ENCODE data around the gene ARRDC4. TPM values are rescaled to one million over a fixed set of nuclear protein-coding genes. Genes with fewer than 3 reads are reported as not detected.
A peak's percentile ranks its signal among the peaks of the same experiment; 100 is the strongest.

The ARRDC4 gene
- 0.37 TPM for total RNA-seq
- polyA plus RNA-seq = under 1 TPM in 3 of 4 donors, not detected in 1; 0.28 to 0.59 (median 0.34) TPM

- H3K27me3 Mint-ChIP-seq = peaks cover 15% of the 10 kb centered on the region
- H3K4me3 Mint-ChIP-seq = peak within 1 kb of the TSS; percentile 88 to 93 (median 91)
- no peaks in the 10 kb centered on the region for H3K36me3 Mint-ChIP-seq
- peaks cover 0 to 3% (median 0%) of the 10 kb centered on the region in 7 donors for H3K9me3 Mint-ChIP-seq
- H3K27ac Mint-ChIP-seq = peak within 1 kb of the TSS in 2 of 3 donors; percentile 76 to 87
- no peaks in the 10 kb centered on the region for H3K27me3 ChIP-seq (ENCODE audit: control insufficient read depth, insufficient read depth, low read length)
- H3K27ac ChIP-seq (ENCODE audit: insufficient read depth, low read length, poor library complexity, severe bottlenecking) = peak within 1 kb of the TSS; percentile 57
- H3K4me3 ChIP-seq (ENCODE audit: low read depth, low read length) = peak within 1 kb of the TSS; percentile 49
- H3K4me1 Mint-ChIP-seq = peaks cover 5 to 27% (median 14%) of the 10 kb centered on the region in 4 donors
- peak; percentile 97 for ATAC-seq (ENCODE audit: low read depth in 2 of 2)
- H3K9me3 ChIP-seq (ENCODE audit: control insufficient read depth in 2 of 2, low read length in 2 of 2) = no peaks in the 10 kb centered on the region
- peak; percentile 90 to 97 (median 95) for DNase-seq
- peaks cover 4% of the 10 kb centered on the region for H3K4me1 ChIP-seq (ENCODE audit: control insufficient read depth, insufficient read depth, low read length, poor library complexity, severe bottlenecking)
- H3K36me3 ChIP-seq (ENCODE audit: control insufficient read depth, insufficient read depth, low read length) = no peaks in the 10 kb centered on the region
These were observed at the start of gene ARRDC4 for GRCh38 chr15:97960364-97961066. TSS of gene ARRDC4 (plus strand) at chr15:97960703. CDS start at chr15:97960862, 159 bp downstream.

- Histone ChIP-seq H3K4me1 (ENCODE audit: control insufficient read depth, insufficient read depth, low read length, poor library complexity, severe bottlenecking) (no peaks in the 10 kb centered on the region), H3K27me3 (ENCODE audit: control insufficient read depth, insufficient read depth, low read length) (no peaks in the 10 kb centered on the region), H3K4me3 (ENCODE audit: low read depth, low read length) (no peak overlapping the region), H3K9me3 (ENCODE audit: control insufficient read depth in 2 of 2, low read length in 2 of 2) (no peaks in the 10 kb centered on the region), H3K27ac (ENCODE audit: insufficient read depth, low read length, poor library complexity, severe bottlenecking) (no peak overlapping the region), H3K36me3 (ENCODE audit: control insufficient read depth, insufficient read depth, low read length) (no peaks in the 10 kb centered on the region)
- H3K4me3 Mint-ChIP-seq = no peak overlapping the region
- H3K9me3 Mint-ChIP-seq = peaks cover 0 to 6% (median 0%) of the 10 kb centered on the region in 7 donors
- peaks cover 4% of the 10 kb centered on the region for H3K27me3 Mint-ChIP-seq
- no peaks in the 10 kb centered on the region for H3K4me1 Mint-ChIP-seq
- ATAC-seq (ENCODE audit: low read depth in 2 of 2) = no peak
- H3K27ac Mint-ChIP-seq = no peak overlapping the region
- DNase-seq = no peak
- H3K36me3 Mint-ChIP-seq = no peaks in the 10 kb centered on the region
These were observed 45.8 kb upstream of the ARRDC4 start for GRCh38 chr15:97914711-97915110.

- H3K27ac Mint-ChIP-seq = no peak overlapping the region
- Histone ChIP-seq H3K4me3 (ENCODE audit: low read depth, low read length) (no peak overlapping the region), H3K9me3 (ENCODE audit: control insufficient read depth in 2 of 2, low read length in 2 of 2) (no peaks in the 10 kb centered on the region), H3K27ac (ENCODE audit: insufficient read depth, low read length, poor library complexity, severe bottlenecking) (no peak overlapping the region), H3K36me3 (ENCODE audit: control insufficient read depth, insufficient read depth, low read length) (no peaks in the 10 kb centered on the region), H3K27me3 (ENCODE audit: control insufficient read depth, insufficient read depth, low read length) (no peaks in the 10 kb centered on the region), H3K4me1 (ENCODE audit: control insufficient read depth, insufficient read depth, low read length, poor library complexity, severe bottlenecking) (no peaks in the 10 kb centered on the region)
- DNase-seq (no peak), ATAC-seq (ENCODE audit: low read depth in 2 of 2) (no peak)
- peaks cover 0 to 6% (median 0%) of the 10 kb centered on the region in 7 donors for H3K9me3 Mint-ChIP-seq
- no peak overlapping the region for H3K4me3 Mint-ChIP-seq
- no peaks in the 10 kb centered on the region for H3K4me1 Mint-ChIP-seq
- no peaks in the 10 kb centered on the region for H3K36me3 Mint-ChIP-seq
- H3K27me3 Mint-ChIP-seq = peaks cover 4% of the 10 kb centered on the region
These were observed 45.2 kb upstream of the ARRDC4 start for GRCh38 chr15:97915261-97915660.

- no peak overlapping the region for H3K4me3 ChIP-seq (ENCODE audit: low read depth, low read length)
- no peaks in the 10 kb centered on the region for H3K27me3 ChIP-seq (ENCODE audit: control insufficient read depth, insufficient read depth, low read length)
- Mint-ChIP-seq H3K4me3 (no peak overlapping the region), H3K9me3 (peaks cover 0 to 13% (median 6%) of the 10 kb centered on the region in 7 donors), H3K27ac (no peak overlapping the region), H3K36me3 (no peaks in the 10 kb centered on the region), H3K4me1 (no peaks in the 10 kb centered on the region), H3K27me3 (no peaks in the 10 kb centered on the region)
- ATAC-seq (ENCODE audit: low read depth in 2 of 2) (no peak), DNase-seq (no peak)
- H3K27ac ChIP-seq (ENCODE audit: insufficient read depth, low read length, poor library complexity, severe bottlenecking) = no peak overlapping the region
- H3K36me3 ChIP-seq (ENCODE audit: control insufficient read depth, insufficient read depth, low read length) = no peaks in the 10 kb centered on the region
- H3K4me1 ChIP-seq (ENCODE audit: control insufficient read depth, insufficient read depth, low read length, poor library complexity, severe bottlenecking) = no peaks in the 10 kb centered on the region
- peaks cover 4 to 7% of the 10 kb centered on the region in 2 experiments for H3K9me3 ChIP-seq (ENCODE audit: control insufficient read depth in 2 of 2, low read length in 2 of 2)
These were observed 39.1 kb upstream of the ARRDC4 start for GRCh38 chr15:97921296-97921865.

GRCh38 chr15:97929456-97930229 is 30.9 kb upstream of the ARRDC4 start:
- Mint-ChIP-seq H3K36me3 (no peaks in the 10 kb centered on the region), H3K27me3 (no peaks in the 10 kb centered on the region), H3K9me3 (peaks cover 0 to 19% (median 9%) of the 10 kb centered on the region in 7 donors), H3K4me1 (no peaks in the 10 kb centered on the region), H3K4me3 (no peak overlapping the region), H3K27ac (no peak overlapping the region)
- no peak overlapping the region for H3K4me3 ChIP-seq (ENCODE audit: low read depth, low read length)
- ATAC-seq (ENCODE audit: low read depth in 2 of 2) (no peak), DNase-seq (no peak)
- H3K9me3 ChIP-seq (ENCODE audit: control insufficient read depth in 2 of 2, low read length in 2 of 2) = no peaks in the 10 kb centered on the region
- no peaks in the 10 kb centered on the region for H3K27me3 ChIP-seq (ENCODE audit: control insufficient read depth, insufficient read depth, low read length)
- no peaks in the 10 kb centered on the region for H3K36me3 ChIP-seq (ENCODE audit: control insufficient read depth, insufficient read depth, low read length)
- no peaks in the 10 kb centered on the region for H3K4me1 ChIP-seq (ENCODE audit: control insufficient read depth, insufficient read depth, low read length, poor library complexity, severe bottlenecking)
- H3K27ac ChIP-seq (ENCODE audit: insufficient read depth, low read length, poor library complexity, severe bottlenecking) = no peak overlapping the region

- Mint-ChIP-seq H3K4me3 (no peak overlapping the region), H3K36me3 (no peaks in the 10 kb centered on the region), H3K4me1 (no peaks in the 10 kb centered on the region), H3K9me3 (peaks cover 0 to 19% (median 9%) of the 10 kb centered on the region in 7 donors), H3K27ac (no peak overlapping the region), H3K27me3 (no peaks in the 10 kb centered on the region)
- DNase-seq = no peak
- H3K27me3 ChIP-seq (ENCODE audit: control insufficient read depth, insufficient read depth, low read length) = no peaks in the 10 kb centered on the region
- H3K9me3 ChIP-seq (ENCODE audit: control insufficient read depth in 2 of 2, low read length in 2 of 2) = no peaks in the 10 kb centered on the region
- H3K4me1 ChIP-seq (ENCODE audit: control insufficient read depth, insufficient read depth, low read length, poor library complexity, severe bottlenecking) = no peaks in the 10 kb centered on the region
- H3K36me3 ChIP-seq (ENCODE audit: control insufficient read depth, insufficient read depth, low read length) = no peaks in the 10 kb centered on the region
- H3K27ac ChIP-seq (ENCODE audit: insufficient read depth, low read length, poor library complexity, severe bottlenecking) = no peak overlapping the region
- H3K4me3 ChIP-seq (ENCODE audit: low read depth, low read length) = no peak overlapping the region
- no peak for ATAC-seq (ENCODE audit: low read depth in 2 of 2)
These were observed 30.3 kb upstream of the ARRDC4 start for GRCh38 chr15:97930230-97930629.

GRCh38 chr15:97931314-97931713 is 29.2 kb upstream of the ARRDC4 start:
- Mint-ChIP-seq H3K36me3 (no peaks in the 10 kb centered on the region), H3K4me3 (no peak overlapping the region), H3K27me3 (no peaks in the 10 kb centered on the region), H3K27ac (no peak overlapping the region), H3K9me3 (peaks cover 0 to 23% (median 9%) of the 10 kb centered on the region in 7 donors), H3K4me1 (no peaks in the 10 kb centered on the region)
- H3K27ac ChIP-seq (ENCODE audit: insufficient read depth, low read length, poor library complexity, severe bottlenecking) = no peak overlapping the region
- H3K4me1 ChIP-seq (ENCODE audit: control insufficient read depth, insufficient read depth, low read length, poor library complexity, severe bottlenecking) = no peaks in the 10 kb centered on the region
- no peak overlapping the region for H3K4me3 ChIP-seq (ENCODE audit: low read depth, low read length)
- H3K36me3 ChIP-seq (ENCODE audit: control insufficient read depth, insufficient read depth, low read length) = no peaks in the 10 kb centered on the region
- DNase-seq = no peak
- ATAC-seq (ENCODE audit: low read depth in 2 of 2) = no peak
- H3K9me3 ChIP-seq (ENCODE audit: control insufficient read depth in 2 of 2, low read length in 2 of 2) = peaks cover 0 to 4% of the 10 kb centered on the region in 2 experiments
- no peaks in the 10 kb centered on the region for H3K27me3 ChIP-seq (ENCODE audit: control insufficient read depth, insufficient read depth, low read length)

All from CD4-positive, CD25-positive, alpha-beta regulatory T cell (primary cell).